ENCODE measurements around the gene CHP2.

- TF ChIP-seq CTCF (IDR thresholded peaks at IDR 0.05; ENCODE audit: low read depth, low read length), result no peak
- TF ChIP-seq EZH2phosphoT487 (IDR thresholded peaks at IDR 0.05; ENCODE audit: low read depth), result no peak
Measured at GRCh38 chr16:23716484-23716883, 38.3 kb upstream of the CHP2 start.
